A673 (cell line): ENCODE data around the gene CNOT8. TPM values are rescaled to one million over a fixed set of nuclear protein-coding genes. Genes with fewer than 3 reads are reported as not detected.

Experiments
- BruUV-seq: library from RNA; stranded (reverse); fragments of 400-500 nt; replicated peaks from 2 replicates; lab custom pipeline; 2021; lab: Mats Ljungman, UMichigan
- CTCF ChIA-PET: fragments of 300-600 bp; sonication (Branson Sonifier 250); formaldehyde crosslinking; loops from one replicate; lab custom pipeline; 2022; ENCODE audit warnings: antibody characterized with exemption; lab: Charles Lee
- POLR2A ChIA-PET: fragments of 300-600 bp; sonication (Branson Sonifier 250); formaldehyde crosslinking; loops from one replicate; lab custom pipeline; 2022; ENCODE audit warnings: antibody characterized with exemption; ENCODE audit not compliant: low non-redundant PET; lab: Charles Lee
- DNase-seq: peaks from one replicate; pipeline ENCODE4 v3.0.0-alpha.2; 2015; ENCODE audit warnings: low spot score
- H3K27ac ChIP-seq: fragments of 200-600 bp; sonication (generic); 2 replicates; pipeline ENCODE4 v1.5.1; 2016; ENCODE audit warnings: mixed run types, low read depth, mild to moderate bottlenecking, mixed read lengths, antibody characterized with exemption, low read length; ENCODE audit not compliant: poor library complexity, severe bottlenecking
- H3K27me3 ChIP-seq: fragments of 200-600 bp; sonication (generic); replicated peaks from 2 replicates; pipeline ENCODE4 v1.6.1; 2017; ENCODE audit warnings: mixed run types, low read depth, mild to moderate bottlenecking, mixed read lengths, antibody characterized with exemption, low read length; ENCODE audit not compliant: insufficient read depth, poor library complexity
- H3K36me3 ChIP-seq: fragments of 200-600 bp; sonication (generic); 2 replicates; pipeline ENCODE4 v1.6.1; 2016; ENCODE audit warnings: mixed run types, mild to moderate bottlenecking, mixed read lengths, antibody characterized with exemption, low read length; ENCODE audit not compliant: insufficient read depth, poor library complexity, severe bottlenecking
- H3K4me1 ChIP-seq: fragments of 200-600 bp; sonication (generic); 2 replicates; pipeline ENCODE4 v1.6.1; 2017; ENCODE audit warnings: mixed run types, mild to moderate bottlenecking, mixed read lengths, antibody characterized with exemption, low read length; ENCODE audit not compliant: insufficient read depth, poor library complexity, severe bottlenecking
- H3K4me3 ChIP-seq: fragments of 200-600 bp; sonication (generic); 2 replicates; pipeline ENCODE4 v1.5.1; 2016; ENCODE audit warnings: low read depth, mixed run types, mild to moderate bottlenecking, mixed read lengths, low read length; ENCODE audit not compliant: poor library complexity, severe bottlenecking
- H3K9me3 ChIP-seq: fragments of 200-600 bp; sonication (generic); 2 replicates; pipeline ENCODE4 v1.6.1; 2016; ENCODE audit warnings: mixed run types, low read depth, mild to moderate bottlenecking, mixed read lengths, antibody characterized with exemption, low read length; ENCODE audit not compliant: poor library complexity, severe bottlenecking
- CTCF ChIP-seq: fragments of 300-800, 200-600 bp; sonication (generic); conservative IDR thresholded peaks from 2 replicates; pipeline ENCODE4 v1.5.1; 2017; ENCODE audit warnings: low read depth, mild to moderate bottlenecking, antibody characterized with exemption, low read length, moderate library complexity, mixed read lengths
- EZH2 ChIP-seq: fragments of 200-600 bp; sonication (generic); IDR thresholded peaks from 2 replicates; pipeline ENCODE4 v1.6.1; 2017; ENCODE audit warnings: borderline replicate concordance, low read depth, mild to moderate bottlenecking, mixed read lengths, antibody characterized with exemption, low read length; ENCODE audit not compliant: poor library complexity, severe bottlenecking
- intact Hi-C: fragments of 100-400 bp; cut with micrococcal nuclease; formaldehyde crosslinking; loops from one replicate; pipeline ENCODE4 v1.10.0; 2022; ENCODE audit not compliant: unreplicated experiment
- total RNA-seq: library from RNA; stranded (reverse); gene quantifications from 2 replicates; pipeline ENCODE4 v1.2.3, GENCODE V29; 2021

CNOT8 gene
- total RNA-seq, 1 experiment from 2014 or later = 45.2 TPM

- DNase-seq = no peak
- no peaks in the 10 kb centered on the region for H3K27me3 ChIP-seq
- CTCF ChIA-PET = no interaction called here
- TF ChIP-seq CTCF = no peak
- TF ChIP-seq EZH2 = no peak
- H3K9me3 ChIP-seq = no peaks in the 10 kb centered on the region
- BruUV-seq = no TSS peak
- peaks cover 25% of the 10 kb centered on the region for H3K36me3 ChIP-seq
- H3K27ac ChIP-seq = no peak overlapping the region
- POLR2A ChIA-PET = no interaction called here
- no peak overlapping the region for H3K4me3 ChIP-seq
- H3K4me1 ChIP-seq = peaks cover 20% of the 10 kb centered on the region
- intact Hi-C loops = no loop called here
Measured at GRCh38 chr5:154863291-154864080, 5.1 kb downstream of the CNOT8 start.

- Histone ChIP-seq H3K4me1 (peaks cover 9% of the 10 kb centered on the region), H3K4me3 (no peak overlapping the region), H3K36me3 (peaks cover 34% of the 10 kb centered on the region), H3K27me3 (no peaks in the 10 kb centered on the region), H3K9me3 (no peaks in the 10 kb centered on the region), H3K27ac (no peak overlapping the region)
- no TSS peak for BruUV-seq
- DNase-seq = no peak
- intact Hi-C loops = no loop called here
- POLR2A ChIA-PET = no interaction called here
- TF ChIP-seq CTCF = no peak
- no peak for TF ChIP-seq EZH2
- CTCF ChIA-PET = no interaction called here
Measured at GRCh38 chr5:154865466-154866184, 7.2 kb downstream of the CNOT8 start.

GRCh38 chr5:154866841-154867240 is 8.4 kb downstream of the CNOT8 start:
- intact Hi-C loops = no loop called here
- H3K36me3 ChIP-seq = peaks cover 43% of the 10 kb centered on the region
- CTCF ChIA-PET = no interaction called here
- no peak overlapping the region for H3K4me3 ChIP-seq
- BruUV-seq = no TSS peak
- DNase-seq = no peak
- no peaks in the 10 kb centered on the region for H3K4me1 ChIP-seq
- H3K9me3 ChIP-seq = no peaks in the 10 kb centered on the region
- TF ChIP-seq CTCF (no peak), EZH2 (no peak)
- H3K27ac ChIP-seq = no peak overlapping the region
- H3K27me3 ChIP-seq = no peaks in the 10 kb centered on the region
- POLR2A ChIA-PET = no interaction called here
